Measurements from ENCODE around the gene SND1.

- TF ChIP-seq CSRNP3 (CRISPR knock-in tag; IDR thresholded peaks at IDR 0.05) (no peak), RARB (CRISPR knock-in tag; IDR thresholded peaks at IDR 0.05) (no peak), ARNTL (CRISPR knock-in tag; IDR thresholded peaks at IDR 0.05; ENCODE audit: borderline replicate concordance, low read depth) (no peak), PATZ1 (CRISPR knock-in tag; IDR thresholded peaks at IDR 0.05; ENCODE audit: borderline replicate concordance) (no peak), ISL1 (CRISPR knock-in tag; IDR thresholded peaks at IDR 0.05) (no peak)
Observed at GRCh38 chr7:127997226-127997922, 345.4 kb downstream of the SND1 start.
